H1 (cell line): Measurements from ENCODE around the gene SH3PXD2B.

Experiments used
- CBX5 ChIP-seq: fragments of 300-800, 300-1000 bp; sonication (generic); IDR thresholded peaks from 2 replicates; pipeline ENCODE4 v1.7.1; 2016; ENCODE audit warnings: antibody characterized with exemption, low read length, low read depth
- SP2 ChIP-seq: IDR thresholded peaks from 2 replicates; pipeline ENCODE4 v1.6.1; 2012; ENCODE audit warnings: mild to moderate bottlenecking, low read length, inconsistent platforms
- TAF1 ChIP-seq: IDR thresholded peaks from 2 replicates; pipeline ENCODE4 v1.6.1; 2011; ENCODE audit warnings: mild to moderate bottlenecking, low read depth, low read length
- TF ChIP-seq, protein P1 (sequence below): IDR thresholded peaks from 2 replicates; pipeline ENCODE4 v1.6.1; 2012; ENCODE audit warnings: inconsistent platforms

DNA sequence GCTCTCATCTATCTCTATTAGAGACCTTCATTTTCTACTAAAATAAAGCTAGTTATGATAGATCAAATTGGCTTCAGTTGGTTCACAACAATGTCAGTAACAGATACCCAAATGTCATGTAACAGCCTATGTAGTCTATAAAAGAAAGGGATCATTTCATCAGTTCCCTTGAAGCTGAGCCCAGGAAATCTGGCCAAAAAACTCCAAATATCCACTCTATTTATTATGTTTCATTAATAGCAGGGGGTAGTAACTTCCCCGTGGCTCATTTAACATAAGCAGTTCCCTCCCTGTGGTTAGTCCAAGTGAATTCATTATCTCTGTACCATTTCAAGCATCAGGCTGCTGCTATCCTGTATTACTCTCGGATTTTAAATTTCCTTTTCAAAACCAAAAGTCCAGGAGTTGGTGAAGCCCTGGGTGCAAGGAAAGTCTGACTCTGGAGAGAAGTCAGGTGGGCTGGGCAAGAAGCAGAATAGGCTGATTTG lies 66.0 kb downstream of the SH3PXD2B start:
- TF ChIP-seq CBX5 (no peak), SP2 (no peak), TAF1 (no peak)
- TF ChIP-seq, protein P1, sequence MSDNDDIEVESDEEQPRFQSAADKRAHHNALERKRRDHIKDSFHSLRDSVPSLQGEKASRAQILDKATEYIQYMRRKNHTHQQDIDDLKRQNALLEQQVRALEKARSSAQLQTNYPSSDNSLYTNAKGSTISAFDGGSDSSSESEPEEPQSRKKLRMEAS = no peak
